ENCODE results near the gene MOGAT1.

- TF ChIP-seq CTCF (conservative IDR thresholded peaks at IDR 0.05; ENCODE audit: low read depth, low read length) (no peak), EZH2 (IDR thresholded peaks at IDR 0.05; ENCODE audit: borderline replicate concordance, low read depth, low read length, poor library complexity, severe bottlenecking) (no peak)
These were observed 577 bp downstream of the MOGAT1 start for GRCh38 chr2:222672068-222672401.

Data from A673 (cell line).